HEK293 (cell line): ENCODE data around the gene MTMR12.

Experiments used
- CTCF ChIA-PET: fragments of 350-600 bp; formaldehyde crosslinking; extraction: SDS; loops from one replicate; lab custom pipeline; 2021; ENCODE audit warnings: antibody characterized with exemption; lab: Yijun Ruan, JAX
- POLR2A ChIA-PET: fragments of 300-600 bp; formaldehyde crosslinking; extraction: SDS; loops from one replicate; lab custom pipeline; 2020; ENCODE audit warnings: antibody characterized with exemption, inconsistent platforms; lab: Yijun Ruan, JAX
- H3K27ac ChIP-seq: fragments of 200-500 bp; sonication (Bioruptor generic); 2 replicates; pipeline ENCODE4 v1.5.1; 2014; ENCODE audit warnings: low read depth, low read length, control low read depth, inconsistent platforms; ENCODE audit errors: extremely low read depth
- H3K36me3 ChIP-seq, 2 experiments: fragments of 200-500 bp in 1 of 2; sonication (Bioruptor generic) in 1 of 2; 1 replicate in 1 of 2; 2 replicates in 1 of 2; pipeline ENCODE4 v1.5.1; 2014 to 2017; ENCODE audit warnings: inconsistent platforms in 2 of 2, low read length in 2 of 2; ENCODE audit not compliant: control insufficient read depth in 2 of 2, insufficient read depth in 1 of 2
- H3K4me1 ChIP-seq: fragments of 200-500 bp; sonication (Bioruptor generic); 2 replicates; pipeline ENCODE4 v1.5.1; 2014; ENCODE audit warnings: mild to moderate bottlenecking, low read length, inconsistent platforms; ENCODE audit not compliant: control insufficient read depth, insufficient read depth
- H3K4me3 ChIP-seq: 2 replicates; pipeline ENCODE4 v1.5.1; 2011; ENCODE audit warnings: low read depth, mild to moderate bottlenecking, control low read depth, low read length, moderate library complexity
- H3K9me3 ChIP-seq: fragments of 200-500 bp; sonication (Bioruptor generic); 2 replicates; pipeline ENCODE4 v1.5.1; 2014; ENCODE audit warnings: low read depth, low read length, inconsistent platforms; ENCODE audit not compliant: control insufficient read depth, insufficient read depth
- BCL11A ChIP-seq: fragments of 450-650 bp; formaldehyde crosslinking; IDR thresholded peaks from 2 replicates; pipeline ENCODE4 v1.5.1; 2016; ENCODE audit warnings: low read depth, missing biosample characterization, missing genetic modification characterization
- FEZF1 ChIP-seq: fragments of 450-650 bp; formaldehyde crosslinking; IDR thresholded peaks from 2 replicates; pipeline ENCODE4 v1.5.1; 2016; ENCODE audit warnings: missing biosample characterization, missing genetic modification characterization
- KLF1 ChIP-seq: fragments of 450-650 bp; formaldehyde crosslinking; IDR thresholded peaks from 2 replicates; pipeline ENCODE4 v1.5.1; 2016; ENCODE audit warnings: missing biosample characterization, missing genetic modification characterization
- SETDB1 ChIP-seq: IDR thresholded peaks from one replicate; pipeline ENCODE4 v1.6.1; 2017; ENCODE audit warnings: mild to moderate bottlenecking, low read length, moderate library complexity, mixed read lengths; ENCODE audit not compliant: insufficient read length
- SP7 ChIP-seq: fragments of 450-650 bp; formaldehyde crosslinking; IDR thresholded peaks from 2 replicates; pipeline ENCODE4 v1.5.1; 2016; ENCODE audit warnings: missing biosample characterization, missing genetic modification characterization
- WT1 ChIP-seq: fragments of 450-650 bp; formaldehyde crosslinking; IDR thresholded peaks from 2 replicates; pipeline ENCODE4 v1.5.1; 2016; ENCODE audit warnings: missing biosample characterization, missing genetic modification characterization
- ZBTB8A ChIP-seq: fragments of 450-650 bp; formaldehyde crosslinking; IDR thresholded peaks from 2 replicates; pipeline ENCODE4 v1.5.1; 2016; ENCODE audit warnings: missing biosample characterization, missing genetic modification characterization
- ZNF266 ChIP-seq: fragments of 450-650 bp; formaldehyde crosslinking; IDR thresholded peaks from 2 replicates; pipeline ENCODE4 v1.5.1; 2016; ENCODE audit warnings: missing biosample characterization, missing genetic modification characterization, low read depth
- ZNF324 ChIP-seq: fragments of 450-650 bp; formaldehyde crosslinking; IDR thresholded peaks from 2 replicates; pipeline ENCODE4 v1.5.1; 2016; ENCODE audit warnings: missing biosample characterization, missing genetic modification characterization
- ZNF350 ChIP-seq: fragments of 450-650 bp; formaldehyde crosslinking; IDR thresholded peaks from 2 replicates; pipeline ENCODE4 v1.5.0; 2017; ENCODE audit warnings: missing biosample characterization, mild to moderate bottlenecking, missing genetic modification characterization
- ZNF354C ChIP-seq: fragments of 450-650 bp; formaldehyde crosslinking; IDR thresholded peaks from 2 replicates; pipeline ENCODE4 v1.5.1; 2016; ENCODE audit warnings: missing biosample characterization, missing genetic modification characterization, low read depth, borderline replicate concordance
- ZNF433 ChIP-seq: fragments of 450-650 bp; formaldehyde crosslinking; IDR thresholded peaks from 2 replicates; pipeline ENCODE4 v1.5.1; 2016; ENCODE audit warnings: missing biosample characterization, missing genetic modification characterization, low read depth
- ZNF488 ChIP-seq: fragments of 450-650 bp; formaldehyde crosslinking; IDR thresholded peaks from 2 replicates; pipeline ENCODE4 v1.5.1; 2016; ENCODE audit warnings: missing biosample characterization, missing genetic modification characterization
- ZNF518A ChIP-seq: fragments of 450-650 bp; formaldehyde crosslinking; conservative IDR thresholded peaks from 2 replicates; pipeline ENCODE4 v1.5.1; 2016; ENCODE audit warnings: low read depth, missing biosample characterization, missing genetic modification characterization
- ZNF529 ChIP-seq: fragments of 450-650 bp; formaldehyde crosslinking; IDR thresholded peaks from 2 replicates; pipeline ENCODE4 v1.5.1; 2017; ENCODE audit warnings: missing genetic modification characterization, missing biosample characterization; ENCODE audit not compliant: insufficient replicate concordance
- ZNF580 ChIP-seq: fragments of 450-650 bp; formaldehyde crosslinking; IDR thresholded peaks from 2 replicates; pipeline ENCODE4 v1.5.1; 2016; ENCODE audit warnings: missing biosample characterization, missing genetic modification characterization
- ZNF585B ChIP-seq: fragments of 450-650 bp; formaldehyde crosslinking; IDR thresholded peaks from 2 replicates; pipeline ENCODE4 v1.5.1; 2016; ENCODE audit warnings: missing biosample characterization, missing genetic modification characterization
- ZNF621 ChIP-seq: fragments of 450-650 bp; formaldehyde crosslinking; IDR thresholded peaks from 2 replicates; pipeline ENCODE4 v1.5.1; 2017; ENCODE audit warnings: missing biosample characterization, missing genetic modification characterization
- ZNF791 ChIP-seq: fragments of 450-650 bp; formaldehyde crosslinking; IDR thresholded peaks from 2 replicates; pipeline ENCODE4 v1.5.1; 2016; ENCODE audit warnings: missing biosample characterization, missing genetic modification characterization
- TF ChIP-seq, protein P1 (sequence below): fragments of 450-650 bp; formaldehyde crosslinking; IDR thresholded peaks from 2 replicates; pipeline ENCODE4 v1.5.1; 2016; ENCODE audit warnings: missing biosample characterization, missing genetic modification characterization
- TF ChIP-seq, protein P2 (sequence below): fragments of 450-650 bp; formaldehyde crosslinking; IDR thresholded peaks from 2 replicates; pipeline ENCODE4 v1.5.1; 2016; ENCODE audit warnings: missing biosample characterization, missing genetic modification characterization

Gene MTMR12

DNA sequence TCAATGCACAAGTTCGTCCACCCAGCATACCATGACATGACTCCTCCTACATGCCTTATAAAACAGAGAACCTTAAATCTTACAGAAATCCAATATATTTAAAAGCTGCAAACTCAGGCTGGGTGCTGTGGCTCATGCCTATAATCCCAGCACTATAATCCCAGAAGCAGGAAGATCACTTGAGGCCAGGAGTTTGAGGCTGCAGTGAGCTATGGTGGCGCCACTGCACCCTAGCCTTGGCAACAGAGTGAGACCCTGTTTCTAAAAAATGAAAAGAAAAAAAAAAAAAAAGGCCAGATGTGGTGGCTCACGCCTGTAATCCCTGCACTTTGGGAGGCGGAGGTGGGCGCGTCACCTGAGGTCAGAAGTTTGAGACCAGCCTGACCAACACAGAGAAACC is 68.7 kb downstream of the MTMR12 start:
- no peak overlapping the region for H3K27ac ChIP-seq
- H3K4me3 ChIP-seq: no peak overlapping the region
- peaks cover 41 to 75% of the 10 kb centered on the region in 2 experiments for H3K36me3 ChIP-seq
- CTCF ChIA-PET: interaction anchor here (0.5 to 2.9 kb wide), 4 partner anchors 11 to 327 kb away, joined by 3 to 18 read pairs (median 5); no protein-coding TSS in a partner anchor
- POLR2A ChIA-PET: interaction anchor here (0.7 kb wide), 1 partner anchor 20 kb away, joined by 3 read pairs; no protein-coding TSS in a partner anchor
- H3K4me1 ChIP-seq: no peaks in the 10 kb centered on the region
- TF ChIP-seq ZNF621 (tag by site-specific recombination) (no peak), ZNF791 (tag by site-specific recombination) (no peak), FEZF1 (no peak), ZNF433 (tag by site-specific recombination) (no peak), KLF1 (tag by site-specific recombination) (no peak), ZNF529 (tag by site-specific recombination) (no peak), ZNF580 (tag by site-specific recombination) (no peak), ZNF324 (tag by site-specific recombination) (no peak), SP7 (tag by site-specific recombination) (no peak)
- TF ChIP-seq, protein P1, sequence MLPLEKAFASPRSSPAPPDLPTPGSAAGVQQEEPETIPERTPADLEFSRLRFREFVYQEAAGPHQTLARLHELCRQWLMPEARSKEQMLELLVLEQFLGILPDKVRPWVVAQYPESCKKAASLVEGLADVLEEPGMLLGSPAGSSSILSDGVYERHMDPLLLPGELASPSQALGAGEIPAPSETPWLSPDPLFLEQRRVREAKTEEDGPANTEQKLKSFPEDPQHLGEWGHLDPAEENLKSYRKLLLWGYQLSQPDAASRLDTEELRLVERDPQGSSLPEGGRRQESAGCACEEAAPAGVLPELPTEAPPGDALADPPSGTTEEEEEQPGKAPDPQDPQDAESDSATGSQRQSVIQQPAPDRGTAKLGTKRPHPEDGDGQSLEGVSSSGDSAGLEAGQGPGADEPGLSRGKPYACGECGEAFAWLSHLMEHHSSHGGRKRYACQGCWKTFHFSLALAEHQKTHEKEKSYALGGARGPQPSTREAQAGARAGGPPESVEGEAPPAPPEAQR (tag by site-specific recombination): no peak
- TF ChIP-seq, protein P2, sequence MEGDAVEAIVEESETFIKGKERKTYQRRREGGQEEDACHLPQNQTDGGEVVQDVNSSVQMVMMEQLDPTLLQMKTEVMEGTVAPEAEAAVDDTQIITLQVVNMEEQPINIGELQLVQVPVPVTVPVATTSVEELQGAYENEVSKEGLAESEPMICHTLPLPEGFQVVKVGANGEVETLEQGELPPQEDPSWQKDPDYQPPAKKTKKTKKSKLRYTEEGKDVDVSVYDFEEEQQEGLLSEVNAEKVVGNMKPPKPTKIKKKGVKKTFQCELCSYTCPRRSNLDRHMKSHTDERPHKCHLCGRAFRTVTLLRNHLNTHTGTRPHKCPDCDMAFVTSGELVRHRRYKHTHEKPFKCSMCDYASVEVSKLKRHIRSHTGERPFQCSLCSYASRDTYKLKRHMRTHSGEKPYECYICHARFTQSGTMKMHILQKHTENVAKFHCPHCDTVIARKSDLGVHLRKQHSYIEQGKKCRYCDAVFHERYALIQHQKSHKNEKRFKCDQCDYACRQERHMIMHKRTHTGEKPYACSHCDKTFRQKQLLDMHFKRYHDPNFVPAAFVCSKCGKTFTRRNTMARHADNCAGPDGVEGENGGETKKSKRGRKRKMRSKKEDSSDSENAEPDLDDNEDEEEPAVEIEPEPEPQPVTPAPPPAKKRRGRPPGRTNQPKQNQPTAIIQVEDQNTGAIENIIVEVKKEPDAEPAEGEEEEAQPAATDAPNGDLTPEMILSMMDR (tag by site-specific recombination): no peak
- no peaks in the 10 kb centered on the region for H3K9me3 ChIP-seq

- no peaks in the 10 kb centered on the region for H3K9me3 ChIP-seq
- no peak overlapping the region for H3K27ac ChIP-seq
- H3K36me3 ChIP-seq: peaks cover 48 to 66% of the 10 kb centered on the region in 2 experiments
- TF ChIP-seq ZBTB8A (tag by site-specific recombination): no peak
- TF ChIP-seq ZNF518A (tag by site-specific recombination): no peak
- no peak for TF ChIP-seq ZNF354C (tag by site-specific recombination)
- TF ChIP-seq ZNF488 (tag by site-specific recombination): no peak
- TF ChIP-seq BCL11A (tag by site-specific recombination): no peak
- TF ChIP-seq ZNF585B (tag by site-specific recombination): no peak
- TF ChIP-seq WT1 (tag by site-specific recombination): no peak
- TF ChIP-seq ZNF266 (tag by site-specific recombination): no peak
- no peak for TF ChIP-seq SETDB1
- TF ChIP-seq ZNF350: no peak
- TF ChIP-seq, all 188 proteins: peak for 0
- ChIA-PET POLR2A (no interaction called here), CTCF (interaction anchor here (0.6 to 1.5 kb wide), 3 partner anchors 9 to 182 kb away, joined by 5 to 8 read pairs (median 6); no protein-coding TSS in a partner anchor)
- Histone ChIP-seq H3K4me1 (no peaks in the 10 kb centered on the region), H3K4me3 (no peak overlapping the region)
Measured at GRCh38 chr5:32241034-32241783, 71.5 kb downstream of the MTMR12 start.
